ENCODE data around the gene BRME1.

GRCh38 chr19:13841086-13841961 is 64.6 kb downstream of the BRME1 start:
- no peak for TF ChIP-seq CTCF (optimal IDR thresholded peaks at IDR 0.05 in 1 of 3, IDR thresholded peaks at IDR 0.05 in 1 of 3, conservative IDR thresholded peaks at IDR 0.05 in 1 of 3; ENCODE audit: extremely low read depth in 1 of 3, insufficient read depth in 2 of 3, low read length in 3 of 3)
- TF ChIP-seq EZH2 (IDR thresholded peaks at IDR 0.05; ENCODE audit: low read length): no peak
